SH-SY5Y (cell line): ENCODE measurements around the gene CARD9.

Source experiments
- GATA2 ChIP-seq: IDR thresholded peaks from 2 replicates; pipeline ENCODE4 v1.6.1; 2011; ENCODE audit warnings: mild to moderate bottlenecking, low read depth, low read length
- GATA3 ChIP-seq: IDR thresholded peaks from 2 replicates; pipeline ENCODE4 v1.6.1; 2011; ENCODE audit warnings: low read depth, mild to moderate bottlenecking, low read length, moderate library complexity

GRCh38 chr9:136397643-136398042 lies 24.2 kb upstream of the CARD9 start:
- TF ChIP-seq GATA2 (no peak), GATA3 (no peak)
